Left ventricle myocardium inferior (tissue), 1 donor: ENCODE measurements around the gene FADS3. TPM values are rescaled to one million over a fixed set of nuclear protein-coding genes. Genes with fewer than 3 reads are reported as not detected.
"Not testable (repeated sequence)": the region's sequence is repeated elsewhere in the genome, so short reads cannot be mapped to it uniquely, and the experiment has no call there.

Source experiments
- DNase-seq: peaks from one replicate; pipeline ENCODE4 v3.0.0-alpha.2; 2020
- H3K27ac ChIP-seq: fragments of 200-600 bp; replicated peaks from 2 replicates; pipeline ENCODE4 v1.8.0; 2021
- H3K27me3 ChIP-seq: fragments of 200-600 bp; 2 replicates; pipeline ENCODE4 v1.8.0; 2021; ENCODE audit warnings: low read depth
- H3K36me3 ChIP-seq: fragments of 200-600 bp; 2 replicates; pipeline ENCODE4 v1.8.0; 2021
- H3K4me1 ChIP-seq: fragments of 200-600 bp; 2 replicates; pipeline ENCODE4 v1.8.0; 2021
- H3K4me3 ChIP-seq: fragments of 200-600 bp; 2 replicates; pipeline ENCODE4 v1.8.0; 2021; ENCODE audit warnings: mild to moderate bottlenecking, moderate library complexity
- H3K9me3 ChIP-seq: fragments of 200-600 bp; replicated peaks from 2 replicates; pipeline ENCODE4 v1.8.0; 2021
- intact Hi-C: fragments of 100-400 bp; cut with micrococcal nuclease; formaldehyde crosslinking; loops from one replicate; pipeline ENCODE4 v1.11.0; 2022
- total RNA-seq: library from RNA; stranded (reverse); fragmentation: NEBNext Ultra II Directional; extraction: Animal tissue kit (Norgen Biotek cat#: 25700); gene quantifications from one replicate; pipeline ENCODE4 v1.2.1, GENCODE V29; 2021
- TF ChIP-seq, protein P1 (sequence below): fragments of 200-600 bp; IDR thresholded peaks from 2 replicates; pipeline ENCODE4 v1.8.0; 2021; ENCODE audit warnings: antibody characterized with exemption, mild to moderate bottlenecking, borderline replicate concordance
- donor health status: DM: no; HTN: yes; CAD: no; lungs with severe emphysema.

FADS3 gene
- total RNA-seq, 1 donor from 2014 or later, result 65.5 TPM

DNA sequence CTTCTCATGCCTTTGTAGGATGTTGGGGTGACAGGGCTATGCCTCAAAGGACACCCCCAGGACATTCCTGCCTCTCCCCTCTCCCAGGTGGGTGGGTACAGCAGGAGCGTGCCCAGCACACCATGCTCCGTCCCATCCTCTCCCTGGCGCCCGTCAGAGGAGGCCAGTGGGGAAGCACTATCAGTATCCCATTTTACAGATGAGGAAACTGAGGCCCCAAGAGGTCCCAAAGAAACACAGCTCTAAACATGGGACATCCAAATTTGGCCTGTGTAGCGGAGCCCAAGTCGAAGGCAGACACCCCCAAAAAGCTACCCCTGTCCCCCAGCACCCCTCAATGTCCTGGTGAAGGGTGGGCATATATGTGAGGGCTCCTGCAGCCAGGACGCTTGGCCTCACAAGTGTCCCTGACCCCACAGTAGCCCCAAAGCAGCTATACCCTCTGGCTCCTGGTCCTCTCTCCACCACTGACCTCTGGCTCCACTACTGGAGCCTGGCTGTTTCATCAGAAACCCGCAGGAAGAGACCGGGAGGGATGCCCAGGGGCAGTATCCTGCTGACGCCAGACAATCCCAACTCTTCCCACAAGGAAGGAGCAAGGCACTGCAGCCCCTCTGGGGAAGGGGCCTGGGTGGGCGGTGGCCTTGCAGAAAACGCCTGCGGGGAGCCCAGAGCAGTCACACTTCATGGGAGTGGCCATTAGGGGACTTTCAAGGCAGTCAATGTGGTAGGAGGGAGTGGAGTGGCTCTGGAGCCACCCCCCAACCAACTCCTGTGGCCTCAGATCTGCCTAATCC lies 5.4 kb downstream of the FADS3 start:
- Histone ChIP-seq H3K9me3 (no peaks in the 10 kb centered on the region), H3K4me1 (peaks cover 99% of the 10 kb centered on the region), H3K27ac (peak overlapping the region; percentile 98), H3K27me3 (no peaks in the 10 kb centered on the region), H3K36me3 (no peaks in the 10 kb centered on the region), H3K4me3 (no peak overlapping the region)
- DNase-seq, result no peak
- TF ChIP-seq, protein P1, sequence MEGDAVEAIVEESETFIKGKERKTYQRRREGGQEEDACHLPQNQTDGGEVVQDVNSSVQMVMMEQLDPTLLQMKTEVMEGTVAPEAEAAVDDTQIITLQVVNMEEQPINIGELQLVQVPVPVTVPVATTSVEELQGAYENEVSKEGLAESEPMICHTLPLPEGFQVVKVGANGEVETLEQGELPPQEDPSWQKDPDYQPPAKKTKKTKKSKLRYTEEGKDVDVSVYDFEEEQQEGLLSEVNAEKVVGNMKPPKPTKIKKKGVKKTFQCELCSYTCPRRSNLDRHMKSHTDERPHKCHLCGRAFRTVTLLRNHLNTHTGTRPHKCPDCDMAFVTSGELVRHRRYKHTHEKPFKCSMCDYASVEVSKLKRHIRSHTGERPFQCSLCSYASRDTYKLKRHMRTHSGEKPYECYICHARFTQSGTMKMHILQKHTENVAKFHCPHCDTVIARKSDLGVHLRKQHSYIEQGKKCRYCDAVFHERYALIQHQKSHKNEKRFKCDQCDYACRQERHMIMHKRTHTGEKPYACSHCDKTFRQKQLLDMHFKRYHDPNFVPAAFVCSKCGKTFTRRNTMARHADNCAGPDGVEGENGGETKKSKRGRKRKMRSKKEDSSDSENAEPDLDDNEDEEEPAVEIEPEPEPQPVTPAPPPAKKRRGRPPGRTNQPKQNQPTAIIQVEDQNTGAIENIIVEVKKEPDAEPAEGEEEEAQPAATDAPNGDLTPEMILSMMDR, result no peak
- intact Hi-C loops, result no loop called here

DNA sequence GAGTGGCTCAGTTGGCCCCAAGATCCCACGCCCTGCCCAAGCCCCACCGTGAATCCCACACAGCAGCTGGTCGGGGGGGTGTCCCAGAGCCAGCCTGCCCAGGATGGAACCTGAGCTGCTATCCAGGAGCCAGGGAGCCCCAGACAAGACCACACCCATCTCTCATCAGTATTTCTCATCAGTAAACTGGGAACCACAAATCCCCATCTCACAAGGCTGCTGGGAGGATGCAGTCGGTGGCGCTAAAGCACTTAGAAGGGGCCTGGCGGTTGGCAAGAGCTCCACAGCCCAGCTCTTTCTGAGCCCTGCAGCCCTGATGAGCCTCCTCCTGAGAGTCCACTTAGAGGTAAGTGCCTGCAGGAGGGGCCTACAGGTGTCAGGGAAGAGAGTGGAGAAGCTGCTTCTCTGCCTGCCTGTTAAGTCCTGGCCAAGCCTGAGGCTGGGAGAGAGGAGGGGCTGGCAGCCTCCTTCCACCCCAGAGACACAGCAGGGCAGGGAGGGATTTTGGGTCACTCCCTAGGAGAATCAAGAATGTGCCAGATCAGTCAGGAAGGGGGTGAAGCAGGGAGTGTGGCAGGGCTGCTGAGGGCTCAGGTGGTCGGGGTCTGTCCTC lies 6.1 kb downstream of the FADS3 start:
- no peak for DNase-seq
- H3K4me3 ChIP-seq, result no peak overlapping the region
- no peaks in the 10 kb centered on the region for H3K9me3 ChIP-seq
- H3K27ac ChIP-seq, result no peak overlapping the region
- no peaks in the 10 kb centered on the region for H3K27me3 ChIP-seq
- TF ChIP-seq, protein P1, result no peak
- H3K36me3 ChIP-seq, result no peaks in the 10 kb centered on the region
- peaks cover 99% of the 10 kb centered on the region for H3K4me1 ChIP-seq
- intact Hi-C loops, result no loop called here

DNA sequence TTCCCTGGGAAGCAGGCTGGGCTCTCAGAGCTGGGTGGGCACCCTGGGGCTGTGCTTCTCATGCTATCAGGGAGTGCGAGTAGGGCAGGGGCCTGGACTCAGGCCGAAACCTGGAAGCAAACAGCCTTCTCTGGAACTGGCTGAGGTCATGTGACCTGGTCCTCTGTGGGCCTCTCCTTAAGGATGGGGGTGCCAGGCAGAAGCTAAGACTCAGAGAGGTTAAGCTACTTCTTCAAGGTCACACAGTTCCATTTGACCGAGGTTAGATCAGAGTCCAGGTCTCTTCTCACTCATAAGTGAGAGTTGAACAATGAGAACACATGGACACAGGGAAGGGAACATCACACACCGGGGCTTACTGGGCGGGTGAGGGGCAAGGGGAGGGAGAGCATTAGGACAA lies 7.4 kb downstream of the FADS3 start:
- Histone ChIP-seq H3K36me3 (peaks cover 10% of the 10 kb centered on the region), H3K27ac (peak overlapping the region; percentile 47), H3K4me1 (peaks cover 99% of the 10 kb centered on the region), H3K9me3 (no peaks in the 10 kb centered on the region), H3K4me3 (no peak overlapping the region), H3K27me3 (no peaks in the 10 kb centered on the region)
- intact Hi-C loops, result no loop called here
- TF ChIP-seq, protein P1, result no peak
- no peak for DNase-seq

DNA sequence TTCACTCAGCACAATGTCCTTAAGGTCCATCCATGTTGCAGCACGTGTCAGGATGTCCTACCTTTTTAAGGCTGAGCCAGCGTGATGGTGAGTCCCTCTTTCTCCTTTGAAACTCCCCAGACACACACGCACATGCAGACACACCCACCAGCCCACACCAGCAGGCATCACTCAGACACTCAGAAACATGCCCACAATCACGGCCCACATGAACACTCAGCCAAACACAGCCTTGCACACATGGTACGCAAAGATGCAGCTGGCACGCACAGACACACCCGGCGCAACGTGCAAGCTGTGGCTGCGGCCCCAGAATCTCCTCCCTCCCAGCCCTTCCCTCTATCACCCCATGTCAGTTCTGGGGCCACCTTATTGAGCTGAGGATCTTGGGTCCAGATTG lies 8.0 kb downstream of the FADS3 start:
- Histone ChIP-seq H3K9me3 (no peaks in the 10 kb centered on the region), H3K27me3 (no peaks in the 10 kb centered on the region), H3K4me1 (peaks cover 98% of the 10 kb centered on the region), H3K36me3 (peaks cover 16% of the 10 kb centered on the region), H3K27ac (peak overlapping the region; percentile 47), H3K4me3 (no peak overlapping the region)
- no peak for DNase-seq
- intact Hi-C loops, result no loop called here
- TF ChIP-seq, protein P1, result no peak

DNA sequence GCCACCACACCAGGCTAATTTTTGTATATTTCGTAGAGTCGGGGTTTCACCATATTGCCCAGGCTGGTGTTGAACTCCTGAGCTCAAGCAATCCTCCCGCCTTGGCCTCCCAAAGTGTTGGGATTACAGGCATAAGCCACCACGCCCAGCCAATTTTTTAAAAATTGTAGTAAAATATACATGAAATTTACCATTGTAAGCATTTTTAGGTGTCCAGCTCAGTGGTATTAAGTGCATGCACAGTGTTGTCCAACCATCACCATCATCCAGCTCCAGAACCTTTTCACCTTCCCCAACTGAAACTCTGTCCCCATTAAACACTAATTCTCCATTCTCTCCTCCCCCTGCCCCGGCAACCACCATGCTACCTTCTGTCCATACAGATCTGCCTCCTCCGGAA lies 8.5 kb downstream of the FADS3 start:
- Histone ChIP-seq H3K4me1 (peaks cover 98% of the 10 kb centered on the region), H3K36me3 (peaks cover 21% of the 10 kb centered on the region), H3K9me3 (no peaks in the 10 kb centered on the region), H3K4me3 (no peak overlapping the region), H3K27me3 (no peaks in the 10 kb centered on the region), H3K27ac (peak overlapping the region; percentile 79)
- TF ChIP-seq, protein P1, result no peak
- DNase-seq, result no peak
- intact Hi-C loops, result no loop called here

DNA sequence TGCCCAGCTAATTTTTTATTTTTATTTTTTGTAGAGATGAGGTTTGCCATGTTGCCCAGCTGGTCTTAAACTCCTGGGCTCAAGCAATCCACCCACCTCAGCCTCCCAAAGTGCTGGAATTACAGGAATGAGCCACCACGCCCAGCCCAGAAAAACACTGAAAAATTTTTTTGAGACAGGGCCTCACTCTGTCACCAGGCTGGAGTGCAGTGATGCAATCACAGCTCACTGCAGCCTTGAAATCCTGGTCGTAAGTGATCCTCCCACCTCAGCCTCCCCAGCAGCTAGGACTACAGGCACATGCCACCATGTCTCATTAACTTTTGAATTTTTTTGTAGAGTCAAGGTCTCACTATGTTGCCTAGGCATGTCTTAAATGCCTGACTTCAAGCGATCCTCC lies 9.1 kb downstream of the FADS3 start:
- H3K27me3 ChIP-seq, intact Hi-C loops, DNase-seq, H3K9me3 ChIP-seq, H3K4me3 ChIP-seq: not testable (repeated sequence)
- H3K4me1 ChIP-seq, result peaks cover 98% of the 10 kb centered on the region
- H3K27ac ChIP-seq, result peak overlapping the region; percentile 79
- peaks cover 27% of the 10 kb centered on the region for H3K36me3 ChIP-seq
